HEK293 (cell line): ENCODE results near the gene NXPH2.

Experiments used
- TRIM28 ChIP-seq: IDR thresholded peaks from 2 replicates; pipeline ENCODE4 v1.6.1; 2011; ENCODE audit warnings: low read length, control low read depth, borderline replicate concordance
- ZBTB1 ChIP-seq: fragments of 450-650 bp; formaldehyde crosslinking; IDR thresholded peaks from 2 replicates; pipeline ENCODE4 v1.5.1; 2016; ENCODE audit warnings: missing biosample characterization, missing genetic modification characterization
- ZFP41 ChIP-seq: fragments of 450-650 bp; formaldehyde crosslinking; IDR thresholded peaks from 2 replicates; pipeline ENCODE4 v1.5.1; 2016; ENCODE audit warnings: missing biosample characterization, missing genetic modification characterization, borderline replicate concordance
- ZNF2 ChIP-seq: fragments of 450-650 bp; formaldehyde crosslinking; IDR thresholded peaks from 2 replicates; pipeline ENCODE4 v1.5.1; 2016; ENCODE audit warnings: missing biosample characterization, missing genetic modification characterization
- ZNF529 ChIP-seq: fragments of 450-650 bp; formaldehyde crosslinking; IDR thresholded peaks from 2 replicates; pipeline ENCODE4 v1.5.1; 2017; ENCODE audit warnings: missing genetic modification characterization, missing biosample characterization; ENCODE audit not compliant: insufficient replicate concordance
- TF ChIP-seq, protein P1 (sequence below): fragments of 450-650 bp; formaldehyde crosslinking; IDR thresholded peaks from 2 replicates; pipeline ENCODE4 v1.5.1; 2016; ENCODE audit warnings: missing biosample characterization, missing genetic modification characterization
- TF ChIP-seq, protein P2 (sequence below): fragments of 450-650 bp; formaldehyde crosslinking; IDR thresholded peaks from 2 replicates; pipeline ENCODE4 v1.5.1; 2016; ENCODE audit warnings: missing biosample characterization, missing genetic modification characterization, borderline replicate concordance
- TF ChIP-seq, protein P3 (sequence below): fragments of 450-650 bp; formaldehyde crosslinking; IDR thresholded peaks from 2 replicates; pipeline ENCODE4 v1.5.1; 2016; ENCODE audit warnings: missing biosample characterization, missing genetic modification characterization
- TF ChIP-seq, protein P4 (sequence below): fragments of 450-650 bp; formaldehyde crosslinking; IDR thresholded peaks from 2 replicates; pipeline ENCODE4 v1.5.1; 2016; ENCODE audit warnings: missing biosample characterization, missing genetic modification characterization

DNA sequence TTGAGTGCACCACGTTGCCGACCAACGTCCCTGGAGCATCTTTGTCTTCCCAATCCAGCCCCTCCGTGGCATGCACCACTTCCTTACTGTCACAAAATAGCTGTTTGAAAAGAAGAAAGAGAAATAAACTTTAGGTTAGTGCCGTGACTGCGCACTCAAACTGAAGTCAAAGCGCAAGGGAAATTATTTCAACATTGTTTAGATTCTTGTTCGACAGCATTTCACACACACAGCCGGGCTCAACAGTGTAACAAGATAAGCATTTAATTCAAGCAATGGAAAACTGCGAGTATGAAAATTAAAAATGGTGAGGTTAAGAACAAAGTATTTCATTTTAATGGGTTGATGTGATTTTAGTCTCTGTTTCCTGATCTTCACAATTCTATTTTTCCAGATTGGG, 108.6 kb downstream of the NXPH2 start:
- TF ChIP-seq, protein P1, sequence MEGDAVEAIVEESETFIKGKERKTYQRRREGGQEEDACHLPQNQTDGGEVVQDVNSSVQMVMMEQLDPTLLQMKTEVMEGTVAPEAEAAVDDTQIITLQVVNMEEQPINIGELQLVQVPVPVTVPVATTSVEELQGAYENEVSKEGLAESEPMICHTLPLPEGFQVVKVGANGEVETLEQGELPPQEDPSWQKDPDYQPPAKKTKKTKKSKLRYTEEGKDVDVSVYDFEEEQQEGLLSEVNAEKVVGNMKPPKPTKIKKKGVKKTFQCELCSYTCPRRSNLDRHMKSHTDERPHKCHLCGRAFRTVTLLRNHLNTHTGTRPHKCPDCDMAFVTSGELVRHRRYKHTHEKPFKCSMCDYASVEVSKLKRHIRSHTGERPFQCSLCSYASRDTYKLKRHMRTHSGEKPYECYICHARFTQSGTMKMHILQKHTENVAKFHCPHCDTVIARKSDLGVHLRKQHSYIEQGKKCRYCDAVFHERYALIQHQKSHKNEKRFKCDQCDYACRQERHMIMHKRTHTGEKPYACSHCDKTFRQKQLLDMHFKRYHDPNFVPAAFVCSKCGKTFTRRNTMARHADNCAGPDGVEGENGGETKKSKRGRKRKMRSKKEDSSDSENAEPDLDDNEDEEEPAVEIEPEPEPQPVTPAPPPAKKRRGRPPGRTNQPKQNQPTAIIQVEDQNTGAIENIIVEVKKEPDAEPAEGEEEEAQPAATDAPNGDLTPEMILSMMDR (tag by site-specific recombination), result no peak
- TF ChIP-seq, protein P2, sequence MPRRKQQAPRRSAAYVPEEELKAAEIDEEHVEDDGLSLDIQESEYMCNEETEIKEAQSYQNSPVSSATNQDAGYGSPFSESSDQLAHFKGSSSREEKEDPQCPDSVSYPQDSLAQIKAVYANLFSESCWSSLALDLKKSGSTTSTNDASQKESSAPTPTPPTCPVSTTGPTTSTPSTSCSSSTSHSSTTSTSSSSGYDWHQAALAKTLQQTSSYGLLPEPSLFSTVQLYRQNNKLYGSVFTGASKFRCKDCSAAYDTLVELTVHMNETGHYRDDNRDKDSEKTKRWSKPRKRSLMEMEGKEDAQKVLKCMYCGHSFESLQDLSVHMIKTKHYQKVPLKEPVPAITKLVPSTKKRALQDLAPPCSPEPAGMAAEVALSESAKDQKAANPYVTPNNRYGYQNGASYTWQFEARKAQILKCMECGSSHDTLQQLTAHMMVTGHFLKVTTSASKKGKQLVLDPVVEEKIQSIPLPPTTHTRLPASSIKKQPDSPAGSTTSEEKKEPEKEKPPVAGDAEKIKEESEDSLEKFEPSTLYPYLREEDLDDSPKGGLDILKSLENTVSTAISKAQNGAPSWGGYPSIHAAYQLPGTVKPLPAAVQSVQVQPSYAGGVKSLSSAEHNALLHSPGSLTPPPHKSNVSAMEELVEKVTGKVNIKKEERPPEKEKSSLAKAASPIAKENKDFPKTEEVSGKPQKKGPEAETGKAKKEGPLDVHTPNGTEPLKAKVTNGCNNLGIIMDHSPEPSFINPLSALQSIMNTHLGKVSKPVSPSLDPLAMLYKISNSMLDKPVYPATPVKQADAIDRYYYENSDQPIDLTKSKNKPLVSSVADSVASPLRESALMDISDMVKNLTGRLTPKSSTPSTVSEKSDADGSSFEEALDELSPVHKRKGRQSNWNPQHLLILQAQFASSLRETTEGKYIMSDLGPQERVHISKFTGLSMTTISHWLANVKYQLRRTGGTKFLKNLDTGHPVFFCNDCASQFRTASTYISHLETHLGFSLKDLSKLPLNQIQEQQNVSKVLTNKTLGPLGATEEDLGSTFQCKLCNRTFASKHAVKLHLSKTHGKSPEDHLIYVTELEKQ (tag by site-specific recombination), result no peak
- TF ChIP-seq ZNF529 (tag by site-specific recombination) (no peak), TRIM28 (no peak), ZFP41 (tag by site-specific recombination) (no peak), ZNF2 (no peak), ZBTB1 (tag by site-specific recombination) (no peak)
- TF ChIP-seq, protein P3, sequence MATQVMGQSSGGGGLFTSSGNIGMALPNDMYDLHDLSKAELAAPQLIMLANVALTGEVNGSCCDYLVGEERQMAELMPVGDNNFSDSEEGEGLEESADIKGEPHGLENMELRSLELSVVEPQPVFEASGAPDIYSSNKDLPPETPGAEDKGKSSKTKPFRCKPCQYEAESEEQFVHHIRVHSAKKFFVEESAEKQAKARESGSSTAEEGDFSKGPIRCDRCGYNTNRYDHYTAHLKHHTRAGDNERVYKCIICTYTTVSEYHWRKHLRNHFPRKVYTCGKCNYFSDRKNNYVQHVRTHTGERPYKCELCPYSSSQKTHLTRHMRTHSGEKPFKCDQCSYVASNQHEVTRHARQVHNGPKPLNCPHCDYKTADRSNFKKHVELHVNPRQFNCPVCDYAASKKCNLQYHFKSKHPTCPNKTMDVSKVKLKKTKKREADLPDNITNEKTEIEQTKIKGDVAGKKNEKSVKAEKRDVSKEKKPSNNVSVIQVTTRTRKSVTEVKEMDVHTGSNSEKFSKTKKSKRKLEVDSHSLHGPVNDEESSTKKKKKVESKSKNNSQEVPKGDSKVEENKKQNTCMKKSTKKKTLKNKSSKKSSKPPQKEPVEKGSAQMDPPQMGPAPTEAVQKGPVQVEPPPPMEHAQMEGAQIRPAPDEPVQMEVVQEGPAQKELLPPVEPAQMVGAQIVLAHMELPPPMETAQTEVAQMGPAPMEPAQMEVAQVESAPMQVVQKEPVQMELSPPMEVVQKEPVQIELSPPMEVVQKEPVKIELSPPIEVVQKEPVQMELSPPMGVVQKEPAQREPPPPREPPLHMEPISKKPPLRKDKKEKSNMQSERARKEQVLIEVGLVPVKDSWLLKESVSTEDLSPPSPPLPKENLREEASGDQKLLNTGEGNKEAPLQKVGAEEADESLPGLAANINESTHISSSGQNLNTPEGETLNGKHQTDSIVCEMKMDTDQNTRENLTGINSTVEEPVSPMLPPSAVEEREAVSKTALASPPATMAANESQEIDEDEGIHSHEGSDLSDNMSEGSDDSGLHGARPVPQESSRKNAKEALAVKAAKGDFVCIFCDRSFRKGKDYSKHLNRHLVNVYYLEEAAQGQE (tag by site-specific recombination), result no peak
- TF ChIP-seq, protein P4, sequence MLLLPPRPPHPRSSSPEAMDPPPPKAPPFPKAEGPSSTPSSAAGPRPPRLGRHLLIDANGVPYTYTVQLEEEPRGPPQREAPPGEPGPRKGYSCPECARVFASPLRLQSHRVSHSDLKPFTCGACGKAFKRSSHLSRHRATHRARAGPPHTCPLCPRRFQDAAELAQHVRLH (tag by site-specific recombination), result no peak
